GM23338 (cell line): Measurements from ENCODE around the gene PARVB. TPM values are rescaled to one million over a fixed set of nuclear protein-coding genes. Genes with fewer than 3 reads are reported as not detected.
"Not testable (repeated sequence)": the region's sequence is repeated elsewhere in the genome, so short reads cannot be mapped to it uniquely, and the experiment has no call there.

Source experiments
- ATAC-seq: fragments of 200-7000 bp; cut with Tn5 transposase; 3 replicates; pipeline ENCODE4 v1.9.1; 2020
- DNase-seq: peaks from one replicate; pipeline ENCODE4 v3.0.0-alpha.2; 2015; ENCODE audit warnings: low spot score
- H2AFZ ChIP-seq: fragments of 200-600 bp; sonication (generic); 2 replicates; pipeline ENCODE4 v1.8.0; 2016; ENCODE audit warnings: antibody characterized with exemption, mild to moderate bottlenecking, moderate library complexity
- H3F3A ChIP-seq: fragments of 200-600 bp; sonication (generic); replicated peaks from 2 replicates; pipeline ENCODE4 v1.8.0; 2017; ENCODE audit warnings: antibody characterized with exemption, mixed run types, low read depth
- H3K27ac ChIP-seq: fragments of 200-600 bp; sonication (generic); 2 replicates; pipeline ENCODE4 v1.6.1; 2016; ENCODE audit warnings: low read depth
- H3K27me3 ChIP-seq: fragments of 200-600 bp; sonication (generic); 2 replicates; pipeline ENCODE4 v1.8.0; 2016; ENCODE audit warnings: mild to moderate bottlenecking, mixed run types, moderate library complexity; ENCODE audit not compliant: insufficient read depth
- H3K36me3 ChIP-seq: fragments of 200-600 bp; sonication (generic); 2 replicates; pipeline ENCODE4 v1.8.0; 2016; ENCODE audit warnings: mild to moderate bottlenecking; ENCODE audit not compliant: insufficient read depth
- H3K4me1 ChIP-seq: fragments of 200-600 bp; sonication (generic); 2 replicates; pipeline ENCODE4 v1.8.0; 2016; ENCODE audit warnings: mild to moderate bottlenecking, moderate library complexity; ENCODE audit not compliant: insufficient read depth
- H3K4me2 ChIP-seq: fragments of 200-600 bp; sonication (generic); 2 replicates; pipeline ENCODE4 v1.7.1; 2017; ENCODE audit warnings: mixed run types
- H3K4me3 ChIP-seq: fragments of 200-600 bp; sonication (generic); 2 replicates; pipeline ENCODE4 v1.6.1; 2016; ENCODE audit warnings: mixed run types
- H3K79me2 ChIP-seq: fragments of 200-600 bp; sonication (generic); replicated peaks from 2 replicates; pipeline ENCODE4 v1.8.0; 2017; ENCODE audit warnings: mild to moderate bottlenecking; ENCODE audit not compliant: insufficient read depth
- H3K9me2 ChIP-seq: fragments of 200-600 bp; sonication (generic); 2 replicates; pipeline ENCODE4 v1.8.0; 2017; ENCODE audit not compliant: insufficient read depth
- H4K20me1 ChIP-seq: fragments of 200-600 bp; sonication (generic); replicated peaks from 2 replicates; pipeline ENCODE4 v1.8.0; 2017; ENCODE audit warnings: mild to moderate bottlenecking; ENCODE audit not compliant: insufficient read depth
- H3K27ac Mint-ChIP-seq: 2 replicates; pipeline ENCODE4 v1.8.0; 2020; ENCODE audit warnings: inconsistent platforms, mild to moderate bottlenecking, moderate library complexity, mixed read lengths
- H3K27me3 Mint-ChIP-seq: 3 replicates; pipeline ENCODE4 v1.8.0; 2022; ENCODE audit warnings: low read depth, mild to moderate bottlenecking, moderate library complexity, mixed read lengths, inconsistent platforms; ENCODE audit not compliant: insufficient read depth, poor library complexity
- H3K36me3 Mint-ChIP-seq: 3 replicates; pipeline ENCODE4 v1.8.0; 2021; ENCODE audit warnings: low read depth, mild to moderate bottlenecking, inconsistent platforms, moderate library complexity, mixed read lengths
- H3K4me1 Mint-ChIP-seq: 3 replicates; pipeline ENCODE4 v1.8.0; 2020; ENCODE audit warnings: mild to moderate bottlenecking, inconsistent platforms, mixed read lengths
- H3K4me3 Mint-ChIP-seq: 3 replicates; pipeline ENCODE4 v1.8.0; 2021; ENCODE audit warnings: moderate library complexity, mild to moderate bottlenecking, inconsistent platforms, mixed read lengths
- H3K9me3 Mint-ChIP-seq: 3 replicates; pipeline ENCODE4 v1.8.0; 2020; ENCODE audit warnings: moderate library complexity, mild to moderate bottlenecking, inconsistent platforms, mixed read lengths
- CREB1 ChIP-seq: fragments of 250-450 bp; sonication (Bioruptor Pico); IDR thresholded peaks from 2 replicates; pipeline ENCODE4 v1.5.0; 2020; ENCODE audit warnings: low read depth, mild to moderate bottlenecking, moderate library complexity
- JUNB ChIP-seq: IDR thresholded peaks from one replicate; pipeline ENCODE4 v1.6.1; 2016; ENCODE audit warnings: antibody characterized with exemption; ENCODE audit not compliant: unreplicated experiment
- POLR2AphosphoS5 ChIP-seq: IDR thresholded peaks from 2 replicates; pipeline ENCODE4 v1.6.1; 2016; ENCODE audit warnings: antibody characterized with exemption, low read depth
- polyA plus RNA-seq: library from polyadenylated mRNA; unstranded; fragments of >200 nt; fragmentation: Nextera tagmentation; extraction: Ambion mirVana; gene quantifications from 2 replicates; pipeline ENCODE4 v1.2.1, GENCODE V29; 2016
- total RNA-seq: library from RNA; depleted of rRNA; stranded (reverse); fragments of >200 nt; shearing (Covaris generic); gene quantifications from 2 replicates; pipeline ENCODE4 v1.2.3, GENCODE V29; 2014
- TF ChIP-seq, protein P1 (sequence below): IDR thresholded peaks from one replicate; pipeline ENCODE4 v1.6.1; 2018; ENCODE audit warnings: antibody characterized with exemption; ENCODE audit not compliant: unreplicated experiment
- TF ChIP-seq, protein P2 (sequence below), 2 experiments: fragments of 200-600 bp in 1 of 2; sonication (generic) in 1 of 2; conservative IDR thresholded peaks; 2 replicates each; pipeline versions ENCODE4 v1.5.1 to v1.6.1; 2016 to 2017; ENCODE audit warnings: antibody characterized with exemption in 2 of 2, low read depth in 2 of 2, mild to moderate bottlenecking in 2 of 2, moderate library complexity in 1 of 2
- TF ChIP-seq, protein P3 (sequence below): IDR thresholded peaks from 2 replicates; pipeline ENCODE4 v1.6.1; 2016; ENCODE audit warnings: antibody characterized with exemption

The PARVB gene
- total and polyA plus RNA-seq, 2 experiments from 2014 or later, result 4.3 to 7.7 TPM

DNA sequence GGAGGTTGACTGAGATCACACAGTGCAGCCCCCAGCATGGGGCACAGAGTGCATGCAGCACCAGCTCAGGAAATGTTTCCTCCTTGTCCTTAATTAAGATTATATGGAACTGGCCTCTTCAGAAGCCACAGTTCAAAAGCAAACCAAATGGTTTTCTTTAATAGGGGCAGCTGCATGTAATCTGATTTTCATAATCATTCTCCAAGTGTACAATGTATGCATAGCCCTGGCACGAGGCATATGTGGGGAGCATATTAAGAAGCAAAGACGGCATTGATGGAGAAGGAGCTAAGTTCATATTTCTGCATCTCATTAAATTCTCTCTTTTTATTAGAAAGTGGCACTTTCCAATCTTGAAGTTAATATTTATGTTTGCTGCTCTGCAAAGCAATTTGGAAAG is 9.9 kb upstream of the PARVB start:
- Mint-ChIP-seq H3K27me3 (peaks cover 6% of the 10 kb centered on the region), H3K4me3 (no peak overlapping the region), H3K36me3 (no peaks in the 10 kb centered on the region), H3K4me1 (no peaks in the 10 kb centered on the region; the same call in 2 of the 3 replicates), H3K27ac (no peak overlapping the region), H3K9me3 (no peaks in the 10 kb centered on the region)
- DNase-seq (no peak), ATAC-seq (no peak)
- Histone ChIP-seq H3K4me2 (no peak overlapping the region), H3K4me3 (no peak overlapping the region), H3K9me2 (no peaks in the 10 kb centered on the region), H4K20me1 (no peaks in the 10 kb centered on the region), H3F3A (no peaks in the 10 kb centered on the region), H3K36me3 (no peaks in the 10 kb centered on the region), H3K4me1 (no peaks in the 10 kb centered on the region), H3K79me2 (no peaks in the 10 kb centered on the region), H3K27ac (no peak overlapping the region), H3K27me3 (no peaks in the 10 kb centered on the region), H2AFZ (no peak overlapping the region)
- TF ChIP-seq JUNB, result no peak
- TF ChIP-seq, protein P1, sequence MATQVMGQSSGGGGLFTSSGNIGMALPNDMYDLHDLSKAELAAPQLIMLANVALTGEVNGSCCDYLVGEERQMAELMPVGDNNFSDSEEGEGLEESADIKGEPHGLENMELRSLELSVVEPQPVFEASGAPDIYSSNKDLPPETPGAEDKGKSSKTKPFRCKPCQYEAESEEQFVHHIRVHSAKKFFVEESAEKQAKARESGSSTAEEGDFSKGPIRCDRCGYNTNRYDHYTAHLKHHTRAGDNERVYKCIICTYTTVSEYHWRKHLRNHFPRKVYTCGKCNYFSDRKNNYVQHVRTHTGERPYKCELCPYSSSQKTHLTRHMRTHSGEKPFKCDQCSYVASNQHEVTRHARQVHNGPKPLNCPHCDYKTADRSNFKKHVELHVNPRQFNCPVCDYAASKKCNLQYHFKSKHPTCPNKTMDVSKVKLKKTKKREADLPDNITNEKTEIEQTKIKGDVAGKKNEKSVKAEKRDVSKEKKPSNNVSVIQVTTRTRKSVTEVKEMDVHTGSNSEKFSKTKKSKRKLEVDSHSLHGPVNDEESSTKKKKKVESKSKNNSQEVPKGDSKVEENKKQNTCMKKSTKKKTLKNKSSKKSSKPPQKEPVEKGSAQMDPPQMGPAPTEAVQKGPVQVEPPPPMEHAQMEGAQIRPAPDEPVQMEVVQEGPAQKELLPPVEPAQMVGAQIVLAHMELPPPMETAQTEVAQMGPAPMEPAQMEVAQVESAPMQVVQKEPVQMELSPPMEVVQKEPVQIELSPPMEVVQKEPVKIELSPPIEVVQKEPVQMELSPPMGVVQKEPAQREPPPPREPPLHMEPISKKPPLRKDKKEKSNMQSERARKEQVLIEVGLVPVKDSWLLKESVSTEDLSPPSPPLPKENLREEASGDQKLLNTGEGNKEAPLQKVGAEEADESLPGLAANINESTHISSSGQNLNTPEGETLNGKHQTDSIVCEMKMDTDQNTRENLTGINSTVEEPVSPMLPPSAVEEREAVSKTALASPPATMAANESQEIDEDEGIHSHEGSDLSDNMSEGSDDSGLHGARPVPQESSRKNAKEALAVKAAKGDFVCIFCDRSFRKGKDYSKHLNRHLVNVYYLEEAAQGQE, result no peak
- TF ChIP-seq, protein P2, sequence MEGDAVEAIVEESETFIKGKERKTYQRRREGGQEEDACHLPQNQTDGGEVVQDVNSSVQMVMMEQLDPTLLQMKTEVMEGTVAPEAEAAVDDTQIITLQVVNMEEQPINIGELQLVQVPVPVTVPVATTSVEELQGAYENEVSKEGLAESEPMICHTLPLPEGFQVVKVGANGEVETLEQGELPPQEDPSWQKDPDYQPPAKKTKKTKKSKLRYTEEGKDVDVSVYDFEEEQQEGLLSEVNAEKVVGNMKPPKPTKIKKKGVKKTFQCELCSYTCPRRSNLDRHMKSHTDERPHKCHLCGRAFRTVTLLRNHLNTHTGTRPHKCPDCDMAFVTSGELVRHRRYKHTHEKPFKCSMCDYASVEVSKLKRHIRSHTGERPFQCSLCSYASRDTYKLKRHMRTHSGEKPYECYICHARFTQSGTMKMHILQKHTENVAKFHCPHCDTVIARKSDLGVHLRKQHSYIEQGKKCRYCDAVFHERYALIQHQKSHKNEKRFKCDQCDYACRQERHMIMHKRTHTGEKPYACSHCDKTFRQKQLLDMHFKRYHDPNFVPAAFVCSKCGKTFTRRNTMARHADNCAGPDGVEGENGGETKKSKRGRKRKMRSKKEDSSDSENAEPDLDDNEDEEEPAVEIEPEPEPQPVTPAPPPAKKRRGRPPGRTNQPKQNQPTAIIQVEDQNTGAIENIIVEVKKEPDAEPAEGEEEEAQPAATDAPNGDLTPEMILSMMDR (conservative IDR thresholded peaks at IDR 0.05; ENCODE audit: low read depth in 2 of 2), result no peak
- TF ChIP-seq, protein P3, sequence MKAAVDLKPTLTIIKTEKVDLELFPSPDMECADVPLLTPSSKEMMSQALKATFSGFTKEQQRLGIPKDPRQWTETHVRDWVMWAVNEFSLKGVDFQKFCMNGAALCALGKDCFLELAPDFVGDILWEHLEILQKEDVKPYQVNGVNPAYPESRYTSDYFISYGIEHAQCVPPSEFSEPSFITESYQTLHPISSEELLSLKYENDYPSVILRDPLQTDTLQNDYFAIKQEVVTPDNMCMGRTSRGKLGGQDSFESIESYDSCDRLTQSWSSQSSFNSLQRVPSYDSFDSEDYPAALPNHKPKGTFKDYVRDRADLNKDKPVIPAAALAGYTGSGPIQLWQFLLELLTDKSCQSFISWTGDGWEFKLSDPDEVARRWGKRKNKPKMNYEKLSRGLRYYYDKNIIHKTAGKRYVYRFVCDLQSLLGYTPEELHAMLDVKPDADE, result no peak
- no peak for TF ChIP-seq CREB1 (CRISPR knock-in tag)
- TF ChIP-seq POLR2AphosphoS5, result no peak

DNA sequence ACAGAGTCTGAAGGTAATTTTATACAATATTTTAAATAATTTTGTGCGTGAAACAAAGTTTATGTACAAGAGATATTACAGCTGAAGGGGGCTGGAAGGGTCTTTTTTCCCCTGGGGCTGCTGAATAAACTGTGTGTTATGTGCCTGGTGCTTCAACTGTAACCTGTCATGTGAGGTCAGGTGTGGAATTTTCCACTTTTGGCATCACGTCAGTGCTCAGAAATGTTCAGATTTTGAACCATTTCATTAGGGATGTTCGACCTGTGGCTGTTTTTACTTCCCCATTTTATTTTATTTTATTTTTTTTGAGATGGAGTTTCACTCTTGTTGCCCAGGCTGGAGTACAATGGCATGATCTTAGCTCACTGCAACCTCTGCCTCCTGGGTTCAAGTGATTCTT is 7.5 kb upstream of the PARVB start:
- not testable (repeated sequence) for H3K27ac Mint-ChIP-seq, H4K20me1 ChIP-seq
- H3K27me3 Mint-ChIP-seq, result peaks cover 11% of the 10 kb centered on the region

More for the DNA sequence above, 7.5 kb upstream of the PARVB start:
- not testable (repeated sequence) for H2AFZ ChIP-seq, H3K27ac ChIP-seq, H3F3A ChIP-seq, H3K4me1 Mint-ChIP-seq, H3K36me3 Mint-ChIP-seq, H3K4me3 ChIP-seq, H3K9me2 ChIP-seq, H3K27me3 ChIP-seq, H3K4me3 Mint-ChIP-seq, DNase-seq, H3K4me1 ChIP-seq, ATAC-seq, H3K9me3 Mint-ChIP-seq, H3K79me2 ChIP-seq, H3K4me2 ChIP-seq, H3K36me3 ChIP-seq
